ENCODE results near the gene CDK2AP2. TPM values are rescaled to one million over a fixed set of nuclear protein-coding genes. Genes with fewer than 3 reads are reported as not detected.

The CDK2AP2 gene
- total and polyA plus RNA-seq, 10 of the 15 experiments (the other 5 are each of a cell fraction or from before 2014, with no cell fraction given), result 8.0 to 177 (median 40.9) TPM

GRCh38 chr11:67464411-67465188 lies 43.4 kb downstream of the CDK2AP2 start (continued):
- TF ChIP-seq CUX1 (IDR thresholded peaks at IDR 0.05; ENCODE audit: insufficient replicate concordance, low read depth, low read length) (no peak), IRF4 (IDR thresholded peaks at IDR 0.05; ENCODE audit: low read depth, low read length) (no peak), FOS (IDR thresholded peaks at IDR 0.05; ENCODE audit: borderline replicate concordance, extremely low read depth, insufficient read length) (no peak), USF1 (IDR thresholded peaks at IDR 0.05; ENCODE audit: borderline replicate concordance, extremely low read length, insufficient read depth, low read depth, low read length) (peak; percentile 79), SMAD1 (IDR thresholded peaks at IDR 0.05; ENCODE audit: low read depth, partially characterized antibody) (no peak), SREBF1 (IDR thresholded peaks at IDR 0.05; ENCODE audit: low read length) (no peak), DPF2 (IDR thresholded peaks at IDR 0.05) (peak; percentile 53; the same call in 1 of the 2 replicates), EGR1 (IDR thresholded peaks at IDR 0.05; ENCODE audit: borderline replicate concordance in 1 of 2, low read depth in 2 of 2, low read length in 2 of 2) (peak in 1 of 2 experiments; percentile 17; a peak in 1 of 3 replicates), IKZF2 (IDR thresholded peaks at IDR 0.05) (peak in 1 of 2 experiments; percentile 14; a peak in 1 of 4 replicates), SPI1 (IDR thresholded peaks at IDR 0.05; ENCODE audit: borderline replicate concordance, insufficient read depth, low read depth, low read length) (peak; percentile 4; the same call in 1 of the 2 replicates), SIN3A (IDR thresholded peaks at IDR 0.05; ENCODE audit: low read depth, low read length) (no peak; the same call in 1 of the 2 replicates), ZBED1 (IDR thresholded peaks at IDR 0.05; ENCODE audit: borderline replicate concordance) (no peak), NFYA (IDR thresholded peaks at IDR 0.05; ENCODE audit: borderline replicate concordance, low read depth, low read length) (no peak), HDAC2 (IDR thresholded peaks at IDR 0.05) (no peak), POLR2AphosphoS5 (IDR thresholded peaks at IDR 0.05; ENCODE audit: low read length) (peak; percentile 73; the same call in 1 of the 2 replicates), BACH1 (IDR thresholded peaks at IDR 0.05; ENCODE audit: borderline replicate concordance) (peak; percentile 1; the same call in 1 of the 2 replicates), NR2F1 (conservative IDR thresholded peaks at IDR 0.05) (peak; percentile 78; the same call in 1 of the 2 replicates), CREM (IDR thresholded peaks at IDR 0.05; ENCODE audit: low read depth) (no peak), IKZF1 (conservative IDR thresholded peaks at IDR 0.05) (peak; percentile 25; the same call in 1 of the 2 replicates), WRNIP1 (IDR thresholded peaks at IDR 0.05; ENCODE audit: borderline replicate concordance, low read depth, low read length) (no peak), NRF1 (conservative IDR thresholded peaks at IDR 0.05; ENCODE audit: low read depth, low read length) (no peak), TAF1 (IDR thresholded peaks at IDR 0.05; ENCODE audit: borderline replicate concordance, low read depth, low read length) (peak; percentile 83; the same call in 1 of the 2 replicates), TARDBP (IDR thresholded peaks at IDR 0.05; ENCODE audit: borderline replicate concordance) (no peak), TBL1XR1 (IDR thresholded peaks at IDR 0.05; ENCODE audit: low read depth, low read length) (no peak), POLR2A (IDR thresholded peaks at IDR 0.05; ENCODE audit: low read depth, low read length) (peak; percentile 95), USF2 (IDR thresholded peaks at IDR 0.05; ENCODE audit: borderline replicate concordance, low read depth, low read length) (peak; percentile 58)

Data from GM12878 (cell line).